HG02759 (cell line): Measurements from ENCODE around the gene ZNF836.
"Not testable (repeated sequence)": the region's sequence is repeated elsewhere in the genome, so short reads cannot be mapped to it uniquely, and the experiment has no call there.

ENCODE experiments used
- ATAC-seq: cut with Tn5 transposase; IDR thresholded peaks from one replicate; pipeline ENCODE4 v1.9.1; 2021; ENCODE audit warnings: mild to moderate bottlenecking, moderate library complexity; ENCODE audit not compliant: unreplicated experiment

Gene ZNF836

GRCh38 chr19:52171321-52172169, at the start of gene ZNF836:
Gene ZNF836 (minus strand): TSS chr19:52171621. CDS start chr19:52168072, 3,549 bp downstream.
- ATAC-seq = peak; percentile 84

- no peak for ATAC-seq
These were observed 49.6 kb upstream of the ZNF836 start for GRCh38 chr19:52221031-52221430.

- ATAC-seq = no peak
These were observed 48.2 kb upstream of the ZNF836 start for GRCh38 chr19:52219611-52220010.

GRCh38 chr19:52217576-52217975, 46.2 kb upstream of the ZNF836 start:
- no peak for ATAC-seq

GRCh38 chr19:52216401-52216800, 45.0 kb upstream of the ZNF836 start:
- no peak for ATAC-seq

- ATAC-seq = no peak
These were observed 42.8 kb upstream of the ZNF836 start for GRCh38 chr19:52214241-52214640.

- no peak for ATAC-seq
These were observed 41.3 kb upstream of the ZNF836 start for GRCh38 chr19:52212572-52213255.

- no peak for ATAC-seq
These were observed 40.6 kb upstream of the ZNF836 start for GRCh38 chr19:52211926-52212571.

GRCh38 chr19:52211203-52211602, 39.8 kb upstream of the ZNF836 start:
- no peak for ATAC-seq

- ATAC-seq = no peak
These were observed 35.1 kb upstream of the ZNF836 start for GRCh38 chr19:52206481-52206880.

GRCh38 chr19:52200755-52201391, 29.5 kb upstream of the ZNF836 start:
- not testable (repeated sequence) for ATAC-seq

- no peak for ATAC-seq
These were observed 28.6 kb upstream of the ZNF836 start for GRCh38 chr19:52200044-52200443.

- ATAC-seq = no peak
These were observed 27.3 kb upstream of the ZNF836 start for GRCh38 chr19:52198678-52199077.

GRCh38 chr19:52197964-52198363, 26.5 kb upstream of the ZNF836 start:
- no peak for ATAC-seq

GRCh38 chr19:52196256-52196967, 25.0 kb upstream of the ZNF836 start:
- ATAC-seq = no peak

GRCh38 chr19:52191951-52192350, 20.5 kb upstream of the ZNF836 start:
- no peak for ATAC-seq

GRCh38 chr19:52191389-52191788, 20.0 kb upstream of the ZNF836 start:
- no peak for ATAC-seq

- no peak for ATAC-seq
These were observed 19.3 kb upstream of the ZNF836 start for GRCh38 chr19:52190487-52191293.

GRCh38 chr19:52189735-52190486, 18.5 kb upstream of the ZNF836 start, which contains the start of gene PPP2R1A:
Gene PPP2R1A (plus strand): TSS chr19:52190052. CDS start chr19:52190097, 45 bp downstream.
- ATAC-seq = peak; percentile 87
